WI38 (cell line): ENCODE measurements around the gene ITPR1.
"Not testable (repeated sequence)": the region's sequence is repeated elsewhere in the genome, so short reads cannot be mapped to it uniquely, and the experiment has no call there.

Source experiments
- H3K4me3 ChIP-seq: 2 replicates; pipeline ENCODE4 v1.5.1; 2011; ENCODE audit warnings: low read depth, mild to moderate bottlenecking, control low read depth, low read length
- TF ChIP-seq, protein P1 (sequence below): IDR thresholded peaks from 2 replicates; pipeline ENCODE4 v1.5.1; 2012; ENCODE audit warnings: low read depth, mild to moderate bottlenecking, control low read depth, low read length

ITPR1 gene

GRCh38 chr3:4493014-4493940 is at the start of gene ITPR1:
Gene ITPR1, plus strand, starts transcription at chr3:4493348. Its CDS starts 23,144 bp downstream, at chr3:4516492.
- TF ChIP-seq, protein P1, sequence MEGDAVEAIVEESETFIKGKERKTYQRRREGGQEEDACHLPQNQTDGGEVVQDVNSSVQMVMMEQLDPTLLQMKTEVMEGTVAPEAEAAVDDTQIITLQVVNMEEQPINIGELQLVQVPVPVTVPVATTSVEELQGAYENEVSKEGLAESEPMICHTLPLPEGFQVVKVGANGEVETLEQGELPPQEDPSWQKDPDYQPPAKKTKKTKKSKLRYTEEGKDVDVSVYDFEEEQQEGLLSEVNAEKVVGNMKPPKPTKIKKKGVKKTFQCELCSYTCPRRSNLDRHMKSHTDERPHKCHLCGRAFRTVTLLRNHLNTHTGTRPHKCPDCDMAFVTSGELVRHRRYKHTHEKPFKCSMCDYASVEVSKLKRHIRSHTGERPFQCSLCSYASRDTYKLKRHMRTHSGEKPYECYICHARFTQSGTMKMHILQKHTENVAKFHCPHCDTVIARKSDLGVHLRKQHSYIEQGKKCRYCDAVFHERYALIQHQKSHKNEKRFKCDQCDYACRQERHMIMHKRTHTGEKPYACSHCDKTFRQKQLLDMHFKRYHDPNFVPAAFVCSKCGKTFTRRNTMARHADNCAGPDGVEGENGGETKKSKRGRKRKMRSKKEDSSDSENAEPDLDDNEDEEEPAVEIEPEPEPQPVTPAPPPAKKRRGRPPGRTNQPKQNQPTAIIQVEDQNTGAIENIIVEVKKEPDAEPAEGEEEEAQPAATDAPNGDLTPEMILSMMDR: no peak
- peak within 1 kb of the TSS; percentile 85 for H3K4me3 ChIP-seq

GRCh38 chr3:4447295-4447999 is 45.7 kb upstream of the ITPR1 start:
- TF ChIP-seq, protein P1: no peak

DNA sequence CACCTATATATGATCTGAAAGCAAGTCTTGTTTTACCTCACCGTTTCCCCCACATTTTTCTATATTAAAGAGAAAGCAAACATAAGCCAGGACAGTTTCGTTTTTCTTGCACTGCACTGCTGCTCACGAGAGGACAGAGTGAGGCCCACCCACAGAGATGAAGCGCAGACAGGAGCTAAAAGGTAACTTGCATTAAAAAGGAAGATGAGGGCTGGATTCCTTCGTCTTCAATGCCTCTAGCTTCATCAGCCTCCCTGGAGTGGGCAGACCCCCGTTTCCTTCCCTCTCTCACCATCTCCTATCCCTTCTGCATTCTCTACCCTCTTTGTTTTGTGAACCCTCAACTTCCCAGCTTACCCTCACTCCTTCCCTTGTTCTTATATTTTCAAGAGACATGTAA is 45.0 kb upstream of the ITPR1 start:
- TF ChIP-seq, protein P1: no peak
- H3K4me3 ChIP-seq: no peak overlapping the region

More at GRCh38 chr3:4447295-4447999, 45.7 kb upstream of the ITPR1 start:
- H3K4me3 ChIP-seq: no peak overlapping the region

- H3K4me3 ChIP-seq: no peak overlapping the region
- TF ChIP-seq, protein P1: no peak
Measured at GRCh38 chr3:4449043-4449805, 43.9 kb upstream of the ITPR1 start.

DNA sequence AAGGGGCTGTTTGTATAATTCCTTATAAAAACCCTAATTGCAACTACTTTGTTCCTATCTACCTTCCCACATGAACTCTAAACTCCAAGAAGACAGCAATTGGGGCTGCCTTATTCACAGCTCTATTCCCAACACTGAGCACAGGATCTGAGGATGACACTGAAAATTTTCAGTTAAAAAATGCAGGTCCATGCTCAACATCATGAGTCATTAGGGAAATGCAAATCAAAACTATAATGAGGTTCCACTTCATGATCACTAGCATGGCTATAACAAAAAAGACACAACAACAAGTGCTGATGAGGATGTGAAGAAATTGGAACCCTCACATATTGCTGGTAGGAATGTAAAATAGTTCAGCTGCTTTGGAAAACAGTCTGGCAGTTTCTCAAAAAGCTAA is 39.0 kb upstream of the ITPR1 start:
- TF ChIP-seq, protein P1: no peak
- H3K4me3 ChIP-seq: no peak overlapping the region

DNA sequence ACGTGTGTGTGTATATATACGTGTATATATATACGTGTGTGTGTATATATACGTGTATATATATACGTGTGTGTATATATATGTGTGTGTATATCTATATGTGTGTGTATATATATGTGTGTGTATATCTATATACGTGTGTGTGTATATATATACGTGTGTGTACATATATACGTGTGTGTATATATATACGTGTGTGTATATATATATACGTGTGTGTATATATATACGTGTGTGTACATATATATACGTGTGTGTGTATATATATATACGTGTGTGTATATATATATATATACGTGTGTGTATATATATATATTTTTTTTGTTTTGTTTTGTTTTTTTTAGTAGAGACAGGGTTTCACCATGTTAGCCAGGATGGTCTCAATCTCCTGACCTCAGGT is 36.4 kb upstream of the ITPR1 start:
- not testable (repeated sequence) for H3K4me3 ChIP-seq

DNA sequence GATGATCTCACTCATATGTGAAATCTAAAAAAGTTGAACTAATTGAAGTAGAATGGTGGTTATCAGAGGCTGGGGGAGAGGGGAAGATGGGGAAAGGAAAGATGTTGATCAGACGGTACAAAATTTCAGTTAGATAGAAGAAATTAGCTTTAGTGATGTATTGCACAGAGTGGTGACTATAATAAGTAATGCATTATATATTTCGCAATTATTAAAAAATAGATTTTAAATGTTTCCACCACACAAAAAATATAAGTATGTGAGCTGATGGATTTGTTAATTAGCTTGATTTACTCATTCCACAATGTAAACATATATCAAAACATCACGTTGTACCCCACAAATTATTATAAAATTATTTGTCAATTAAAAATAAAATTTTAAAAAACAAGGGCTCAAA is 34.2 kb upstream of the ITPR1 start:
- TF ChIP-seq, protein P1: no peak
- no peak overlapping the region for H3K4me3 ChIP-seq
